ENCODE measurements around the gene NXPE4.
"Not testable (repeated sequence)": the region's sequence is repeated elsewhere in the genome, so short reads cannot be mapped to it uniquely, and the experiment has no call there.

Gene NXPE4

DNA sequence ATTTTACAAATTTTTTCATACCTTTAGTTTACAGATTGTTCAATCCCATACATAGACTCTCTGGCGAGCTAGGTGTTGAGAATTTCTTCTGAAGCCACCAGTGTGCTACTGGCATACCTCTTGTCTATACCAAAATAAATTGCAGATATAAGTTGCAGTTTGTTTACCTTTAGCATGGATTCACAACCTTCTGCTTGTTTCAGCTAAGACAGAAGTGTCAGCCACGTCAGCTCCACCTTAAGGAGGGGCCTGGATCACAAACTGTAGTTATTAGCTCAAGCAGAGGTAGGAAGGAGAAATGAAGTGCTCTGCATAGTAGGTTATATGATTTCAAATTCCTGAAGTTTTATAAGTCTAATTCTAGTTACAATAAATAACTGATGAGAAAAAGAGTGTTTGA lies at the start of gene NXPE4:
Gene NXPE4 (minus strand): TSS at position 216 of the 400 bp plus-strand sequence. CDS start 1,027 bp downstream, outside the sequence.
- ATAC-seq: no peak
- DNase-seq: no peak
- Mint-ChIP-seq H3K9me3 (no peaks in the 10 kb centered on the region), H3K36me3 (ENCODE audit: low read depth) (no peaks in the 10 kb centered on the region), H3K4me1 (no peaks in the 10 kb centered on the region), H3K27me3 (no peaks in the 10 kb centered on the region), H3K27ac (no peak within 1 kb of the TSS), H3K4me3 (no peak within 1 kb of the TSS)

DNA sequence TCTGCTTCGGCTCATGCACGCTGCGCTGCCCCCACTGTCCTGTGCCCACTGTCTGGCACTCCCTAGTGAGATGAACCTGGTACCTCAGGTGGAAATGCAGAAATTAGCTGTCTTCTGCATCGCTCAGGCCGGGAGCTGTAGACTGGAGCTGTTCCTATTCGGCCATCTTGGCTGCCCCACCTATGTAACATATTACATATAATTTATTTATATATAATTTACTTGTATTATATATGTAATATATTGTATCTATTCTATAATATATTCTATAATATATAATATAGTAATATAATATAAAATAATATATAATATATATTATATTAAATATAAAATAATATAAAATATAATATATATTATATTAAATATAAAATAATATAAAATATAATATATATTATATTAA lies 43.9 kb upstream of the NXPE4 start:
- ATAC-seq; H3K36me3 Mint-ChIP-seq (ENCODE audit: low read depth); H3K27me3 Mint-ChIP-seq; H3K9me3 Mint-ChIP-seq; H3K27ac Mint-ChIP-seq; H3K4me3 Mint-ChIP-seq; DNase-seq; H3K4me1 Mint-ChIP-seq: not testable (repeated sequence)

DNA sequence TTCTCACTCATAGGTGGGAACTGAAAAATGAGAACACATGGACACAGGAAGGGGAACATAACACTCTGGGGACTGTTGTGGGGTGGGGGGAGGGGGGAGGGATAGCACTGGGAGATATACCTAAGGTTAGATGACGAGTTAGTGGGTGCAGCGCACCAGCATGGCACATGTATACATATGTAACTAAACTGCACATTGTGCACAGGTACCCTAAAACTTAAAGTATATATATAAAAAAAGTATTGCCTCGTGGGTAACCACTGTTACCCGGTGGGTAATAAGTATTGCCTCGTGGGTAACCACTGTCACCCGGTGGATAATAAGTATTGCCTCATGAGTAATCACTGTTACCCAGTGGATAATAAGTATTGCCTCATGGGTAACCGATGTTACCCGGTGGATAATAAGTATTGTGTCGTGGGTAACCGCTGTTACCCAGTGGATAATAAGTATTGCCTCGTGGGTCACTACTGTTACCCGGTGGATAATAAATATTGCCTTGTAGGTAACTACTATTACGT lies 35.9 kb upstream of the NXPE4 start:
- not testable (repeated sequence) for ATAC-seq; H3K4me3 Mint-ChIP-seq; DNase-seq; H3K27me3 Mint-ChIP-seq; H3K36me3 Mint-ChIP-seq (ENCODE audit: low read depth); H3K4me1 Mint-ChIP-seq; H3K27ac Mint-ChIP-seq; H3K9me3 Mint-ChIP-seq

DNA sequence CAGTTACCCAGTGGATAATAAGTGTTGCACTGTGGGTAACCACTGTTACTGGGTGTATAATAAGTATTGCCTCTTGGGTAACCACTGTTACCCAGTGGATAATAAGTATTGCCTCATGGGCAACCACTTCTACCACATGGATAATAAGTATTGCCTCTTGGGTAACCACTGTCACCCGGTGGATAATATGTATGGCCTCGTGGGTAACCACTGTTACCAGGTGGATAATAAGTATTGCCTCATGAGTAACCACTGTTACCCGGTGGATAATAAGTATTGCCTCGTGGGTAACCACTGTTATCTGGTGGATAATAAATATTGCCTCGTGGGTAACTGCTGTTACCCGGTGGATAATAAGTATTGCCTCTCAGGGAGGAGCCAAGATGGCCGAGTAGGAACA lies 29.7 kb upstream of the NXPE4 start:
- Mint-ChIP-seq H3K27ac (no peak overlapping the region), H3K4me3 (no peak overlapping the region), H3K4me1 (no peaks in the 10 kb centered on the region), H3K9me3 (no peaks in the 10 kb centered on the region), H3K36me3 (ENCODE audit: low read depth) (no peaks in the 10 kb centered on the region), H3K27me3 (no peaks in the 10 kb centered on the region)
- no peak for DNase-seq
- no peak for ATAC-seq

DNA sequence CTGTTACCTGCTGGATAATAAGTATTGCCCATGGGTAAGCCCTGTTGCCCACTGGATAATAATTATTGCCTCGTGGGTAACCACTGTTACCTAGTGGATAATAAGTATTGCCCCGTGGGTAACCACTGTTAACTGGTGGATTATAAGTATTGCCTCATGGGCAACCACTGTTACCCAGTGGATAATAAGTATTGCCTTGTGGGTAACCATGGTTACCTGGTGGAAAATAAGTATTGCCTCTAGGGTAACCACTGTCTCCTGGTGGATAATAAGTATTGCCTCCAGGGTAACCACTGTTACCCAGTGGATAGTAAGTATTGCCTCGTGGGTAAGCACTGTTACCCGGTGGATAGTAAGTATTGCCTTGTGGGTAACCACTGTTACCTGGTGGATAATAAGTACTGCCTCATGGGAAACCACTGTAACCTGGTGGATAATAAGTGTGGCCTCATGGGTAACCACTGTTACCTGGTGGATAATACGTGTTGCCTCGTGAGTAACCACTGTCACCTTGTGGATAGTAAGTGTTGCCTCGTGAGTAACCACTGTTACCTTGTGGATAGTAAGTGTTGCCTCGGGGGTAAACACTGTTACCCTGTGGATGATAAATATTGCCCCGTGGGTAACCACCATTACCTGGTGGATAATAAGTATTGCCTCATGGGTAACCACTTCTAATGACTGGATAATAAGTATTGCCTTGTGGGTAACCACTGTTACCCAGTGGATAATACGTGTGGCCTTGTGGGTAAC lies 29.0 kb upstream of the NXPE4 start:
- DNase-seq: no peak
- no peak overlapping the region for H3K4me3 Mint-ChIP-seq
- no peaks in the 10 kb centered on the region for H3K9me3 Mint-ChIP-seq
- no peak for ATAC-seq
- H3K36me3 Mint-ChIP-seq (ENCODE audit: low read depth): no peaks in the 10 kb centered on the region
- H3K4me1 Mint-ChIP-seq: no peaks in the 10 kb centered on the region
- H3K27me3 Mint-ChIP-seq: no peaks in the 10 kb centered on the region
- H3K27ac Mint-ChIP-seq: no peak overlapping the region

DNA sequence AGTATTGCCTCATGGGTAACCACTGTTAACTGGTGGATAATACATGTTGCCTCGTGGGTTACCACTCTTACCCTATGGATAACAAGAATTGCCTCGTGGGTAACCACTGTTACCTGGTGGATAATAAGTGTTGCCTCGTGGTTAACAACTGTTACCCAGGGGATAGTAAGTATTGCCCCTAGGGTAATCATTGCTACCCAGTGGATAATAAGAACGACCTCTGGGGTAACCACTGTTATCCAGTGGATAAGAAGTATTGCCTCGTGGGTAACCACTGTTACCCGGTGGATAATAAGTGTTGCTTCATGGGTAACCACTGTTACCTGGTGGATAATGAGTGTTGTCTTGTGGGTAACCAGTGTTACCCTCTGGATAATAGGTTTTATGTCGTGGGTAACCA lies 28.1 kb upstream of the NXPE4 start:
- no peaks in the 10 kb centered on the region for H3K4me1 Mint-ChIP-seq
- no peaks in the 10 kb centered on the region for H3K27me3 Mint-ChIP-seq
- no peak overlapping the region for H3K4me3 Mint-ChIP-seq
- ATAC-seq (no peak), DNase-seq (no peak)
- H3K36me3 Mint-ChIP-seq (ENCODE audit: low read depth): no peaks in the 10 kb centered on the region
- peaks cover 3% of the 10 kb centered on the region for H3K9me3 Mint-ChIP-seq
- H3K27ac Mint-ChIP-seq: no peak overlapping the region

DNA sequence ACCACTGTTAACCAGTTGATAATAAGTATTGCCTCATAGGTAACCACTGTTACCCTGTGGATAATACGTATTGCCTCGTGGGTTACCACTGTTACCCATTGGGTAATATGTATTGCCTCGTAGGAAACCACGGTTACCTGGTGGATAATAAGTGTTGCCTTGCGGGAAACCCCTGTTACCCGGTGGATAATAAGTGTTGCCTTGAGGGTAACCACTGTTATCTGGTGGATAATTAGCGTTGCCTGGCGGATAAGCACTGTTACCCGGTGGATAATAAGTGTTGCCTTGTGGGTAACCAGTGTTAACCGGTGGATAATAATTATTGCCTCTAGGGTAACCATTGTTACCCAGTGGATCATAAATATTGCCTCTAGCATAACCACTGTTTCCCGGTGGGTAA lies 27.3 kb upstream of the NXPE4 start:
- no peak for ATAC-seq
- H3K4me3 Mint-ChIP-seq: no peak overlapping the region

DNA sequence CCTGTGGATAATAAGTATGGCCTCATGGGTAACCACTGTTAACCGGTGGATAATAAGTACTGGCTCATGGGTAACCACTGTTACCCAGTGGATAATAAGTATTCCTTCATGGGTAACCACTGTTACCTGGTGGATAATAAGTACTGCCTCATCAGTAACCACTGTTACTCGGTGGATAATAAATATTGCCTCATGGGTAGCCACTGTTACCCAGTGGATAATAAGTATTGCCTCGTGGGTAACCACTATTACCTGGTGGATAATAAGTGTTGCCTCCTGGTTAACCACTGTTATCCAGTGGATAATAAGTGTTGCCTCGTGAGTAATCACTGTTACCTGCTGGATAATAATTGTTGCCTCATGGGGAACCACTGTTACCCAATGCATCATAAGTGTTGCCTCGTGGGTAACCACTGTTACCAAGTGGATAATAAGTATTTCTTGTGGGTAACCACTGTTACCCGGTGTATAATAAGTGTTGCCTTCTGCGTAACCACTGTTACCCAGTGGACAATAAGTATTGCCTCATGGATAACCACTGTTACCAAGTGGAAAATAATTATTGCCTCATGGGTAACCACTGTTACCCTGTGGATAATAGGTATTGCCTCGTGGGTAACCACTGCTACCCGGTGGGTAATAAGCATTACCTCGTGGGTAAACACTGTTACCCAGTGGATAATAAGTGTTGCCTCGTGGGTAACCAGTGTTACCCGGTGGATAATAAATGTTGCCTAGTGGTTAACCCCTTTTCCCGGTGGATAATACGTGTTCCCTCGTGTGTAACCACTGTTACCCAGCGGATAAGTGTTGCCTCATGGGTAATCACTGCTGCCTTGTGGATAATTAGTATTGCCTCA lies 26.6 kb upstream of the NXPE4 start:
- DNase-seq (no peak), ATAC-seq (no peak)
- no peaks in the 10 kb centered on the region for H3K27me3 Mint-ChIP-seq
- no peaks in the 10 kb centered on the region for H3K4me1 Mint-ChIP-seq
- H3K4me3 Mint-ChIP-seq: no peak overlapping the region
- peaks cover 3% of the 10 kb centered on the region for H3K9me3 Mint-ChIP-seq
- no peaks in the 10 kb centered on the region for H3K36me3 Mint-ChIP-seq (ENCODE audit: low read depth)
- H3K27ac Mint-ChIP-seq: no peak overlapping the region

More for the DNA sequence above, 27.3 kb upstream of the NXPE4 start:
- Mint-ChIP-seq H3K36me3 (ENCODE audit: low read depth) (no peaks in the 10 kb centered on the region), H3K4me1 (no peaks in the 10 kb centered on the region), H3K27me3 (no peaks in the 10 kb centered on the region), H3K27ac (no peak overlapping the region), H3K9me3 (peaks cover 3% of the 10 kb centered on the region)
- DNase-seq: no peak

DNA sequence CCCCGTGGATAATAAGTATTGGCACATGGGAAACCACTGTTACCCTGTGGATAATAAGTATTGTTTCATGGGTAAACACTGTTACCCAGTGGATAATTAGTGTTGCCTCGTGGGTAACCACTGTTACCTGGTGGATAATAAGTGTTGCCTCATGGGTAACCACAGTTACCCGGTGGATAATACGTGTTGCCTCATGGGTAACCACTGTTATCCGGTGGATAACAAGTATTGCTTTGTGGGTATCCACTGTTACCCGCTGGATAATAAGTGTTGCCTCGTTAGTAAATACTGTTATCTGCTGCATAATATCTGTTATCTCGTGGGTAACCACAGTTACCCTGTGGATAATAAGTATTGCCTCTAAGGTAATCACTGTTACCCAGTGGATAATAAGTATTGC lies 25.5 kb upstream of the NXPE4 start:
- Mint-ChIP-seq H3K27ac (no peak overlapping the region), H3K36me3 (ENCODE audit: low read depth) (no peaks in the 10 kb centered on the region), H3K27me3 (no peaks in the 10 kb centered on the region), H3K4me1 (no peaks in the 10 kb centered on the region), H3K9me3 (peaks cover 3% of the 10 kb centered on the region), H3K4me3 (no peak overlapping the region)
- DNase-seq (no peak), ATAC-seq (no peak)

DNA sequence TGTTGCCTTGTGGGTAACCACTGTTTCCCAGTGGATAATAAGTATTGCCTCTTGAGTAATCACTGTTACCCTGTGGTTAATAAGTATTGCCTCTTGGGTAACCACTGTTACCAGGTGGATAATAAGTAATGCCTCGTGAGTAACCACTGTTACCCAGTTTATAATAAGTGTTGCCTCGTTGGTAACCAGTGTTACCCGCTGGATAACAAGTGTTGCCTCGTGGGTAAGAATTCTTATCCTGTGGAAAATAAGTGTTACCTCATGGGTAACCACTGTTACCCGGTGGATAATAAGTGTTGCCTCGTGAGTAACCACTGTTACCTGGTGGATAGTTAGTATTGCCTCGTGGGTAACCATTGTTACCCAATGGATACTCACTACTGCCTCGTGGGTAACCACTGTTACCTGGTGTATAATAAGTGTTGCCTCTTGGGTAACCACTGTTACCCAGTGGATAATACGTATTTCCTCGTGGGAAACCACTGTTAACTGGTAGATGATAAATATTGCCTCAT lies 24.1 kb upstream of the NXPE4 start:
- DNase-seq (no peak), ATAC-seq (no peak)
- H3K27ac Mint-ChIP-seq: no peak overlapping the region
- H3K4me3 Mint-ChIP-seq: no peak overlapping the region
- H3K36me3 Mint-ChIP-seq (ENCODE audit: low read depth): no peaks in the 10 kb centered on the region
- peaks cover 3% of the 10 kb centered on the region for H3K9me3 Mint-ChIP-seq
- no peaks in the 10 kb centered on the region for H3K27me3 Mint-ChIP-seq
- no peaks in the 10 kb centered on the region for H3K4me1 Mint-ChIP-seq

DNA sequence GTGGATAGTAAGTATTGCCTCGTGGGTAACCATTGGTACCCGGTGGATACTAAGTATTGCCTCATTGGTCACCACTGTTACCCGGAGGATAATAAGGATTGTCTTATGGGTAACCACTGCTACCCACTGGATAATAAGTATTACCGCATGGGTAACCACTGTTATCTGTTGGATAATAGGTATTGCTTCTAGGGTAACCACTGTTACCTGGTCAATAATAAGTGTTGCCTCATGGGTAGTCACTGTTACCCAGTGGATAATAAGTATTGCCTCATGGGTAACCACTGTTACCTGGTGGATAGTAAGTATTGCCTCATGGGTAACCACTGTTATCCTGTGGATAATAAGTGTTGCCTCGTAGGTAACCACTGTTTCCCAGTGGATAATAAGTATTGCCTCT lies 22.6 kb upstream of the NXPE4 start:
- Mint-ChIP-seq H3K4me1 (no peaks in the 10 kb centered on the region), H3K4me3 (no peak overlapping the region), H3K27me3 (no peaks in the 10 kb centered on the region), H3K9me3 (peaks cover 3% of the 10 kb centered on the region), H3K27ac (no peak overlapping the region), H3K36me3 (ENCODE audit: low read depth) (no peaks in the 10 kb centered on the region)
- DNase-seq: no peak
- no peak for ATAC-seq

DNA sequence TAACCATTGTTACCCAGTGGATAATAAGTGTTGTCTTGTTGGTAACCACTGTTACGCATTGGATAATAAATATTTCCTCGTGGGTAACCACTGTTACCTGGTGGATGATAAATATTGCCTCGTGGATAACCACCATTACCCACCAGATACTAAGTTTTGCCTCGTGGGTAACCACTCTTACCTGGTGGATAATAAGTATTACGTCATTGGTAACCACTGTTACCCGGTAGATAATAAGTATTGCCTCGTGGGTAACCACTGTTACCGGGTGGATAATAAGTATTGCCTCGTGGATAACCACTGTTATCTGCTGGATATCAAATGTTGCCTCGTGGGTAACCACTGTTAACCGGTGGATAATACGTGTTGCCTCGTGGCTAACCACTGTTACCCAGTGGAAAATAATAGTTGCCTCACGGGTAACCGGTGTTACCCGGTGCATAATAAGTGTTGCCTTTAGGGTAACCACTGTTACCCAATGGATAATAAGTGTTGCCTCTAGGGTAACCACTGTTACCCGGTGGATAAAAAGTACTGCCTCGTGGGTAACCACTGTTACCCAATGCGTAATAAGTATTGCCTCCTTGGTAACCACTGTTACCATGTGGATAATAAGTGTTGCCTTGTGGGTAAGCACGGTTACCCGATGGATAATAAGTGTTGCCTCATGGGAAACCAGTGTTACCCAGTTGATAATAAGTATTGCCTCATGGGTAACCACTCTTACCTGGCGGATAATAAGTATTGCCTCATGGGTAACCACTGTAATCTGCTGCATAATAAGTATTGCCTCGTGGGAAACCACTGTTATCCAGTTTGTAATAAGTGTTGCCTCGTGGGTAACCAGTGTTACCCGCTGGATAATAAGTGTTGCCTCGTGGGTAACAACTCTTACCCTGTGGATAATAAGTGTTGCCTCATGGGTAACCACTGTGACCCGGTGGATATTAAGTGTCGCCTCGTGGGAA lies 21.9 kb upstream of the NXPE4 start:
- Mint-ChIP-seq H3K9me3 (peaks cover 3% of the 10 kb centered on the region), H3K36me3 (ENCODE audit: low read depth) (no peaks in the 10 kb centered on the region), H3K4me3 (no peak overlapping the region), H3K27me3 (no peaks in the 10 kb centered on the region), H3K4me1 (no peaks in the 10 kb centered on the region), H3K27ac (no peak overlapping the region)
- no peak for DNase-seq
- ATAC-seq: no peak

DNA sequence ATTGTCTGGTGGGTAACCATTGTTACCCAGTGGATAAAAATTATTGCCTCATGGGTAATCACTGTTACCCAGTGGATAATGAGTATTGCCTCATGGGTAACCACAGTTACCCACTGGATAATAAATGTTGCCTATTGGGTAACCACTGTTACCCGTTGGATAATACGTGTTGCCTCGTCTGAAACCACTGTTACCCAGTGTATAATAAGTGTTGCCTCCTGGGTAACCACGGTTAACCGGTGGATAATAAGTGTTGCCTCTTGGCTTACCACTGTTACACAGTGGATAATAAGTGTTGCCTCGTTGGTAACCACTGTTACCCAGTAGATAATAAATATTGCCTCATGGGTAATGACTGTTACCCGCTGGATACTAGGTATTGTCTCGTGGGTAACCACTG lies 20.9 kb upstream of the NXPE4 start:
- H3K9me3 Mint-ChIP-seq: peaks cover 3% of the 10 kb centered on the region
- ATAC-seq: no peak
- no peaks in the 10 kb centered on the region for H3K4me1 Mint-ChIP-seq
- DNase-seq: no peak
- no peaks in the 10 kb centered on the region for H3K36me3 Mint-ChIP-seq (ENCODE audit: low read depth)
- no peak overlapping the region for H3K27ac Mint-ChIP-seq
- no peaks in the 10 kb centered on the region for H3K27me3 Mint-ChIP-seq
- H3K4me3 Mint-ChIP-seq: no peak overlapping the region

All from activated naive CD8-positive, alpha-beta T cell treated with anti-CD3 and anti-CD28 coated beads, Interleukin-2, amount 50 U/mL, for 24 hours (primary cell).